Loucy (cell line): Measurements from ENCODE around the gene GAK.

ENCODE experiments used
- H2AFZ ChIP-seq: fragments of 200-600 bp; sonication (generic); 2 replicates; pipeline ENCODE4 v1.6.0; 2016; ENCODE audit warnings: antibody characterized with exemption, mild to moderate bottlenecking, low read length, moderate library complexity
- H3F3A ChIP-seq: fragments of 200-600 bp; 2 replicates; pipeline ENCODE4 v1.6.0; 2016; ENCODE audit warnings: antibody characterized with exemption, low read depth, mild to moderate bottlenecking
- H3K27me3 ChIP-seq: fragments of 200-600 bp; sonication (generic); 2 replicates; pipeline ENCODE4 v1.6.1; 2014; ENCODE audit warnings: low read length, mild to moderate bottlenecking; ENCODE audit not compliant: insufficient read depth, poor library complexity, severe bottlenecking
- H3K36me3 ChIP-seq: fragments of 200-600 bp; sonication (generic); 2 replicates; pipeline ENCODE4 v1.6.1; 2016; ENCODE audit warnings: low read length; ENCODE audit not compliant: insufficient read depth
- H3K4me1 ChIP-seq: fragments of 200-600 bp; sonication (generic); 2 replicates; pipeline ENCODE4 v1.5.1; 2014; ENCODE audit warnings: low read length, mild to moderate bottlenecking; ENCODE audit not compliant: insufficient read depth, poor library complexity, severe bottlenecking
- H3K4me2 ChIP-seq: fragments of 200-600 bp; sonication (generic); 2 replicates; pipeline ENCODE4 v1.6.0; 2014; ENCODE audit warnings: antibody characterized with exemption, low read length, low read depth, mild to moderate bottlenecking; ENCODE audit not compliant: poor library complexity, severe bottlenecking
- H3K4me3 ChIP-seq: fragments of 200-600 bp; sonication (generic); 2 replicates; pipeline ENCODE4 v1.5.1; 2014; ENCODE audit warnings: low read length, mild to moderate bottlenecking, mixed read lengths; ENCODE audit not compliant: poor library complexity, severe bottlenecking
- H3K79me2 ChIP-seq: fragments of 200-600 bp; sonication (generic); 2 replicates; pipeline ENCODE4 v1.6.1; 2014; ENCODE audit warnings: low read length; ENCODE audit not compliant: insufficient read depth
- H3K9ac ChIP-seq: fragments of 200-600 bp; sonication (generic); 2 replicates; pipeline ENCODE4 v1.6.0; 2014; ENCODE audit warnings: mild to moderate bottlenecking, low read depth, low read length, moderate library complexity; ENCODE audit not compliant: poor library complexity, severe bottlenecking
- H3K9me2 ChIP-seq: fragments of 200-600 bp; sonication (generic); replicated peaks from 2 replicates; pipeline ENCODE4 v1.6.1; 2016; ENCODE audit warnings: low read depth, low read length, mixed read lengths
- H3K9me3 ChIP-seq: fragments of 200-600 bp; sonication (generic); 2 replicates; pipeline ENCODE4 v1.6.1; 2014; ENCODE audit warnings: mild to moderate bottlenecking, antibody characterized with exemption, low read length, low read depth; ENCODE audit not compliant: insufficient read depth
- H4K20me1 ChIP-seq: fragments of 200-600 bp; sonication (generic); 2 replicates; pipeline ENCODE4 v1.6.0; 2014; ENCODE audit warnings: antibody characterized with exemption, low read length, mild to moderate bottlenecking; ENCODE audit not compliant: insufficient read depth, poor library complexity, severe bottlenecking
- EZH2phosphoT487 ChIP-seq: fragments of 200-600 bp; IDR thresholded peaks from 2 replicates; pipeline ENCODE4 v1.6.1; 2018; ENCODE audit warnings: antibody characterized with exemption, mild to moderate bottlenecking, moderate library complexity, borderline replicate concordance
- TF ChIP-seq, protein P1 (sequence below): fragments of 200-600 bp; sonication (generic); conservative IDR thresholded peaks from 2 replicates; pipeline ENCODE4 v1.5.1; 2014; ENCODE audit warnings: mild to moderate bottlenecking, antibody characterized with exemption, low read length

Gene GAK

DNA sequence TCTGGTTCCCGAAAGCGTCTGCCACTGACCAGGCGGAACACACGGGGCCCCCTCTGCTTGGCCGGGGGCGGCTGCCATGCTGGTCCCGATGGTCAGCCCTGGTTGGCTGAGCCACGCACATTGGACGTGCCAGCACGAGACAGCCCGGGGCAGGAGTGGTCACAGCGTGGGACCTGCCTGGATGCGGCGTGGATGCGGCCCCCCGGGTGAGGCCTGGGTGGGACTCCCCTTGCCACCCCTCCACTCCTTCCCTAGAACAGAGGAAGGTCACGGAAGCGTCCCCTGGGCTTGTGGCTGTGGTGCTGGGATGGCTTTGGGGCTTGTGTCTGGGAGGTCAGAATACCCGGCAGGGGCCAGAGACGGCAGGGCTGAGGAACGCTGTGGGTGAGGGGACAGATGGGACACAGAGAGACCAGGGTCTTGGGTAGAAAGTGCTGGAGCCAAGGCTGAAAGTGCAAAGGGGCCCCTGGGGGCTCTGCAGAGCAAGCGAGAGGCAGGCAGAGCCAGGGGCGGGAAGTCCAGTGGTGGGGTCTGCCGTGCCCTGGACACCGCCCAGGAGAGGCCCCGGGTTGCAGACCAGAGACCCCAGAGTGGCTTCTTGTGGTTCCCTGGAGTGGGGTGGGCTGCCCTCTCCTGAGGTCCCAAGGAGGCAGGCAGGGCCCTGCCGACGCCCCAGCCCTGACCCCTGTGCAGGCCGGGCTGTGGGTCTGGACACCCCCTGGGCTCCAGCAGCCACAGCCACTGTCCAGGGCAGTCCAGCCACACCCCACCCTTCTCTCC is 97.6 kb downstream of the GAK start:
- no peak overlapping the region for H3K4me3 ChIP-seq
- no peaks in the 10 kb centered on the region for H3F3A ChIP-seq
- H3K9me3 ChIP-seq: peaks cover 28% of the 10 kb centered on the region; the same call in 1 of the 2 replicates
- no peak overlapping the region for H3K4me2 ChIP-seq
- H4K20me1 ChIP-seq: no peaks in the 10 kb centered on the region
- TF ChIP-seq, protein P1, sequence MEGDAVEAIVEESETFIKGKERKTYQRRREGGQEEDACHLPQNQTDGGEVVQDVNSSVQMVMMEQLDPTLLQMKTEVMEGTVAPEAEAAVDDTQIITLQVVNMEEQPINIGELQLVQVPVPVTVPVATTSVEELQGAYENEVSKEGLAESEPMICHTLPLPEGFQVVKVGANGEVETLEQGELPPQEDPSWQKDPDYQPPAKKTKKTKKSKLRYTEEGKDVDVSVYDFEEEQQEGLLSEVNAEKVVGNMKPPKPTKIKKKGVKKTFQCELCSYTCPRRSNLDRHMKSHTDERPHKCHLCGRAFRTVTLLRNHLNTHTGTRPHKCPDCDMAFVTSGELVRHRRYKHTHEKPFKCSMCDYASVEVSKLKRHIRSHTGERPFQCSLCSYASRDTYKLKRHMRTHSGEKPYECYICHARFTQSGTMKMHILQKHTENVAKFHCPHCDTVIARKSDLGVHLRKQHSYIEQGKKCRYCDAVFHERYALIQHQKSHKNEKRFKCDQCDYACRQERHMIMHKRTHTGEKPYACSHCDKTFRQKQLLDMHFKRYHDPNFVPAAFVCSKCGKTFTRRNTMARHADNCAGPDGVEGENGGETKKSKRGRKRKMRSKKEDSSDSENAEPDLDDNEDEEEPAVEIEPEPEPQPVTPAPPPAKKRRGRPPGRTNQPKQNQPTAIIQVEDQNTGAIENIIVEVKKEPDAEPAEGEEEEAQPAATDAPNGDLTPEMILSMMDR: no peak
- no peak for TF ChIP-seq EZH2phosphoT487
- no peaks in the 10 kb centered on the region for H3K36me3 ChIP-seq
- H2AFZ ChIP-seq: no peak overlapping the region
- H3K79me2 ChIP-seq: no peaks in the 10 kb centered on the region
- H3K27me3 ChIP-seq: no peaks in the 10 kb centered on the region
- no peaks in the 10 kb centered on the region for H3K4me1 ChIP-seq
- no peaks in the 10 kb centered on the region for H3K9me2 ChIP-seq
- H3K9ac ChIP-seq: no peak overlapping the region

DNA sequence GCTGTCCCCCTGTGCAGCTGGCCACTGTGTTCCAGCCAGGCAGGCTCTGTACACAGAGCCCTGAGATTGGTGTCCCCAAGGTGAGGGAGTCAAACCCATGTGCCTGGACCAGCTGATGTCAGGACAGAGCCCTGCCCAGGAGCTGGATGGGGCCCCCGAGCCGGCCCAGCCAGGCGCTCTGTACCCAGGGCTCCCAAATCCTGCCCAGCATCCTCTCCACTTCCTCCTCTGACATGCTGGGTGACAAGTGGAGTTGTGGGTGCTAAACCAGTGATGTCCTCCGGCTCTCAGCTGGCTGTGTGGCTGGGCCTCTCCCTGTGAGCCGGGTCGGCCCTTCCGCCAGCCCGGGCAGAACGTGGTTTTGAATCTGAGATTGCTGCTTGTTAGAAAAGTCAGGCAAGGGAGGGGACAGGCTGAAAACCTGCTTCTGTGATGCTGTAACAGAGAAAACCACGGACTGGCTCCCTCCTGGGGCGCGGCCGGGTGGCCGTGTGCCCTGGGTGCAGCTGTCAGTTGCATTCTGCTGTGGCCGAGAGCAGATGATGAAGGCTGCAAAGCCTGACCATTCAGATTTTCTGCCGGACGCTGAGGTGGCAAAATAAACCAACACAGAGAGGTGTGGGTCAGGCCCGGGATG is 98.3 kb downstream of the GAK start:
- Histone ChIP-seq H3K36me3 (no peaks in the 10 kb centered on the region), H4K20me1 (no peaks in the 10 kb centered on the region), H3K4me1 (no peaks in the 10 kb centered on the region), H3K4me2 (no peak overlapping the region), H3K9me2 (no peaks in the 10 kb centered on the region), H3K79me2 (no peaks in the 10 kb centered on the region), H3K9ac (no peak overlapping the region), H3K9me3 (peaks cover 28% of the 10 kb centered on the region; the same call in 1 of the 2 replicates), H3K27me3 (no peaks in the 10 kb centered on the region), H3F3A (no peaks in the 10 kb centered on the region), H2AFZ (no peak overlapping the region), H3K4me3 (no peak overlapping the region)
- TF ChIP-seq EZH2phosphoT487: no peak
- TF ChIP-seq, protein P1: no peak

DNA sequence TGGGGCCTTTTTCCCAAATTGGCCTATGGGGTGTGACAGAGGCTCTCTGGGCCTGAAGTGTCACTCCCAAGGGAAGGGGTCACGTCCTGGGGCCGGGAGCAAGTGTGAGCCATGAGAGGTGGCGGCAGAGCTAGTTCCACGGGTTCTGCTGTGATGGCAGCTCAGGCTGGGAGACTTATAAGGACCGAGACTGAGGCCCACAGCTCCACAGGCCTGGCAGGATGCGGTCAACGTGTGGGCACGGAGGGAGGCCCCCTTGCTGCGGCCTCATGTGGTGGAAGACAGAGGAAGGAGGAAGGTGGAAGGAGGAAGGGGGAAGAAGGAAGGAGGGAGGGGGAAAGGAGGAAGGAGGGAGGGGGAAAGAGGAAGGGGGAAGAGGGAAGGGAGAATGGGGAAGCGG is 99.0 kb downstream of the GAK start:
- Histone ChIP-seq H2AFZ (no peak overlapping the region), H3K9me3 (peaks cover 31% of the 10 kb centered on the region; the same call in 1 of the 2 replicates), H3F3A (no peaks in the 10 kb centered on the region), H4K20me1 (no peaks in the 10 kb centered on the region), H3K79me2 (no peaks in the 10 kb centered on the region), H3K9ac (no peak overlapping the region), H3K4me3 (no peak overlapping the region), H3K36me3 (no peaks in the 10 kb centered on the region), H3K9me2 (no peaks in the 10 kb centered on the region), H3K4me2 (no peak overlapping the region), H3K27me3 (no peaks in the 10 kb centered on the region), H3K4me1 (no peaks in the 10 kb centered on the region)
- TF ChIP-seq, protein P1: no peak
- TF ChIP-seq EZH2phosphoT487: no peak
